ENCODE measurements around the gene RHOA.
"Not testable (repeated sequence)": the region's sequence is repeated elsewhere in the genome, so short reads cannot be mapped to it uniquely, and the experiment has no call there.

The RHOA gene

DNA sequence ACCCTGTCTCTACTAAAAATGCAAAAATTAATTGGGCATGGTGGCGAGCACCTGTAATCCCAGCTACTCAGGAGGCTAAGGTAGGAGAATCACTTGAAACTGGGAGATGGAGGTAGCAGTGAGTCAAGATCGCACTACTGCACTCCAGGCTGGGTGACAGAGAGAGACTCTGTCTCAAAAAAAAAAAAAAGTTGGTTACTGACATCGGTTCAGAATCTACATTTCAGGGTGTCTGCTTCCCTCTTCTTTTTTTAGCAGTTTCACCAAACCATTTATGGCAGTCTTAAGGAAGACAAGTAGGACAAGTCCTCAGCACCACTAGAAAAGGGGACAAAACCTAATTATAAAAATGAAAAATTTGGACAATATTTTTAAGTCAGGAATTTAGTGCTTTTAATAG, 68.6 kb downstream of the RHOA start:
- intact Hi-C loops (cut with micrococcal nuclease): loop anchor here (5.0 kb wide), 2 partner anchors 69 to 104 kb away; partner anchors contain the start of genes RHOA and TCTA
- no peaks in the 10 kb centered on the region for H3K9me3 Mint-ChIP-seq
- H3K4me3 Mint-ChIP-seq: peak overlapping the region; percentile 30
- no peaks in the 10 kb centered on the region for H3K27me3 Mint-ChIP-seq
- H3K36me3 Mint-ChIP-seq (ENCODE audit: low read depth): peaks cover 17% of the 10 kb centered on the region
- peak overlapping the region; percentile 98 for H3K27ac Mint-ChIP-seq
- peaks cover 70% of the 10 kb centered on the region for H3K4me1 Mint-ChIP-seq (ENCODE audit: low read depth)

DNA sequence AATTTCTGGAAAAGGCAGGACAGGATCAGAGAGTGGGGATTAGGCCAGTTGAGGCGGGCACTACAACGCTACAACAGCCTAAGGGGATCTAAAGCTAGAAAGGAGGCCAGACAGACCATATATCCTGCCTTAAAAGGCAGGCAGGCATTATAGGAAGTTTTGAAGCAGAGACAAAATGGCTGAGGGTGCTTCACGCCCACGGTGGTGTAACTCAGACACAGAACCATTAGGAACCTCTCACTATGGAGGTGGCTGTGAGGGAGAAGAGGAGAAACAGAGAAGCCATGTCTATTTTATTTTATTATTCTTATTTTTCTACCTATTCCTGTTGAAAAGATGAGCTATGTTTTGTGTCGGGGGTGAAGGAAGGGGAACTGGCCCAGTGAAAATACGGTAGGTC, 69.8 kb downstream of the RHOA start:
- peaks cover 68% of the 10 kb centered on the region for H3K4me1 Mint-ChIP-seq (ENCODE audit: low read depth)
- H3K4me3 Mint-ChIP-seq: no peak overlapping the region
- no peaks in the 10 kb centered on the region for H3K27me3 Mint-ChIP-seq
- H3K9me3 Mint-ChIP-seq: no peaks in the 10 kb centered on the region
- peaks cover 21% of the 10 kb centered on the region for H3K36me3 Mint-ChIP-seq (ENCODE audit: low read depth)
- peak overlapping the region; percentile 98 for H3K27ac Mint-ChIP-seq
- intact Hi-C loops (cut with micrococcal nuclease): loop anchor here (5.0 kb wide), 2 partner anchors 70 to 105 kb away; partner anchors contain the start of genes RHOA and TCTA

DNA sequence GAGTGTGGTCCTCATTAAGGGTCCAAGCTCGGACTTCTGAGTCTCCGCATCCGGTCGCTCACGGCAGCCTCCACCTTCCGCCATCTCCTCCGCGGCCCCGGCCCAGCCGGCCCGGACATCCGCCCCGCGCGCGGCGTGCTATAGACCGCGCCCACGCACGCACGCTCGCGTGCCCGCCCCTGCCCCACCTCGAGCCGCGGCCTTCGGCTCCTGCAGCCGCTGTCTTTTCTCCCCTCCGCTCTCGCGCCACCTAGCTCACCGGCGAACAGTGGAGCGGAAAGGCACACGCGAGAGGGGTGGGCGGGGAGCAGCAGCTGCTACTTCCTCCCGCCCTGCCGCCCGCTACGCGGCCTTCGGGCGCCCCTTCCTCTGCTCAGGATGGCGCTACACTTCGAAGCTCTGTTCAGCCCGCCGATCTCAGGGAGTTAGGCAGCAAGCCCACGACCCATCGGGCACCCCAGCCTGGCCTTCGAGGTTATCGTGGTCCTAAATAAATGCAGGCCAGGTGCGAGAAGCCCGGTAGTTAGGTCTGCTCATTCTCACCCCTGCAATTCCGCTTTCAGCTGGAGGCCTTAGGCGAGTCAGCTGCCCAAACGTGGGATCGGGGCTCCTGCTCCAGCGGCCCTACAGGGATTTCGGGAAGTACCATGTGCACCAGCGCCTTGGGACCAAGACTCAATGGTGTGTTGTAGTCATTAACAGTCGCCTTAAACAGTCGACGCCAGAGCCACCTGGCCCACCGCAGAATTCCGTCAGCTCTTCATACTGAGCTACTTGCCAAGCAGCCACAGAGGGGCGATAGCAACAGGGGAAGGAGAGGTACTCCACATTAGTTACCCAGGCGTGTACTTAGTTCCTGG, 71.6 kb downstream of the RHOA start, which contains the start of gene USP4:
USP4 (minus strand) TSS at position 113 of the 860 bp plus-strand sequence; CDS start at position 84, 29 bp downstream.
- Mint-ChIP-seq H3K27ac (peak within 1 kb of the TSS; percentile 98), H3K4me1 (ENCODE audit: low read depth) (peaks cover 60% of the 10 kb centered on the region)

DNA sequence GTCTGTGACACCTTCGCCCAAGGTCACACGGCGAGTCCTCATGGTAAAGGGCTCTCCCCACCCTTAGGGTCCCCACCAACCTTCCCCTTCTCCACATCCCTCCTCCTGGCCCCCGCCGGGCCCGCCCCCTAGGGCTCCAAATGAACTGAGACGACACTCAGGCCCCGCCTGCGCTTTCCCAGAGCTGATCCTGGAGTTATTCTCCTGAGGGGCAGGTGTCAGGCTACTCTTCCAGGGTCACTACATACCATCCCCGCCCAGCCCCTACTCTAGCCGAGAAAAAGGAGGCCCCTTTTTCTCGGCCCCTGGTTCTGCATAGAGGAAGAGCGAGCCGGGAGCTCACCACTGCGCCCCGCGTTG, 72.2 kb downstream of the RHOA start:
- no peaks in the 10 kb centered on the region for H3K9me3 Mint-ChIP-seq
- peak overlapping the region; percentile 98 for H3K27ac Mint-ChIP-seq
- H3K36me3 Mint-ChIP-seq (ENCODE audit: low read depth): peaks cover 45% of the 10 kb centered on the region
- intact Hi-C loops (cut with micrococcal nuclease): loop anchor here (5.0 kb wide), 1 partner anchor 33 kb away; no protein-coding TSS in a partner anchor
- no peaks in the 10 kb centered on the region for H3K27me3 Mint-ChIP-seq
- H3K4me3 Mint-ChIP-seq: peak overlapping the region; percentile 98
- H3K4me1 Mint-ChIP-seq (ENCODE audit: low read depth): peaks cover 57% of the 10 kb centered on the region

More for the DNA sequence above, 71.6 kb downstream of the RHOA start, which contains the start of gene USP4:
- intact Hi-C loops (cut with micrococcal nuclease): loop anchor here (1.0 to 5.0 kb wide), 4 partner anchors 18 to 107 kb away; partner anchors contain the start of genes GPX1, RHOA and TCTA
- H3K27me3 Mint-ChIP-seq: no peaks in the 10 kb centered on the region
- peaks cover 39% of the 10 kb centered on the region for H3K36me3 Mint-ChIP-seq (ENCODE audit: low read depth)
- H3K9me3 Mint-ChIP-seq: no peaks in the 10 kb centered on the region
- H3K4me3 Mint-ChIP-seq: peak within 1 kb of the TSS; percentile 98

DNA sequence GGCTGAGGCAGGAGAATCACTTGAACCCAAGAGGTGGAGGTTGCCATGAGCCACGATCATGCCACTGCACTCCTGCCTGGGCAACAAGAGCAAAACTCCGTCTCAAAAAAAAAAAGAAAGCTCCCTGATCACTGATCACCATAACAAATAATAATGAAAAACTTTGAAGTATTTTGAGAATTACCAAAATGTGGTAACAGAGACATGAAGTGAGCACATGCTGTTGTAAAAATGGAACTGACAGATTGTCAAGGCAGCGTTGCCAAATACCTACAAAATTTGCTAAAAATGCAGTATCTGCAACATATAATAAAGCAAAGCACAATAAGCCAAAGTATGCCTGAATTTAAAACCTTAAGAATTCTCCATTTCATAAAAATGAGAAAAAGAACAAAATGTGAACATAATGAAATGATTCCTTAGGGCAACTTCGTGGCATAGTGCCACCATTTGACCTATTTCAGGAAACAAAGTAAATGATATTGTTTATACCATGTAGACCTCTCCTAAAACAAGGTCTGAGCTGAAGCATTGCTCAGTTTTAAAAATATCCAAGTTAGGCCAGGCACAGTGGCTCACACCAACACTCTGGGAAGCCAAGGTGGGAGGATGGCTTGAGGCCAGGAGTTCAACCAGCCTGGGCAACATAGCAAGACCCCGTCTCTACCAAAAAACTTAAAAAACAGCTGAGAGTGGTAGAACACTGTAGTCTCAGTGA, 77.7 kb downstream of the RHOA start:
- Mint-ChIP-seq H3K27me3 (no peaks in the 10 kb centered on the region), H3K4me1 (ENCODE audit: low read depth) (peaks cover 34% of the 10 kb centered on the region), H3K9me3 (no peaks in the 10 kb centered on the region), H3K36me3 (ENCODE audit: low read depth) (peaks cover 91% of the 10 kb centered on the region), H3K4me3 (no peak overlapping the region), H3K27ac (peak overlapping the region; percentile 75)
- intact Hi-C loops (cut with micrococcal nuclease): no loop called here

DNA sequence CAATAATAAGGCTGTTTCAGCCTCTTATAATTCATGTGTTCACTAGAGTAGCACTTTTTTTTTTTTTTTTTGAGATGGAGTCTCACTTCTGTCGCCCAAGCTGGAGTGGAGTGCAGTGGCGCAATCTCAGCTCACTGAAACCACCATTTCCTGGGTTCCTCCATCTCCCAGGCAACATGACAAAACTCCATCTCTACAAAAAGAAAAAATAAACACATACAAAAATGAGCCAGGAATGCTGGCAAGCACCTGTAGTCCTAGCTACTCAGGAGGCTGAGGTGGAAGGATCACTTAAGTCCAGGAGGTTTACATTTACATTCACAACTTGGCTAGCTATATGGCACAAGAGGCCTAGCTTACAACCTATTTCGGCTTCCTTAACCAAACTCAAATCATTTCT, 78.7 kb downstream of the RHOA start:
- peaks cover 91% of the 10 kb centered on the region for H3K36me3 Mint-ChIP-seq (ENCODE audit: low read depth)
- no peaks in the 10 kb centered on the region for H3K9me3 Mint-ChIP-seq
- peaks cover 24% of the 10 kb centered on the region for H3K4me1 Mint-ChIP-seq (ENCODE audit: low read depth)
- H3K27me3 Mint-ChIP-seq: no peaks in the 10 kb centered on the region
- no peak overlapping the region for H3K4me3 Mint-ChIP-seq
- peak overlapping the region; percentile 75 for H3K27ac Mint-ChIP-seq
- intact Hi-C loops (cut with micrococcal nuclease): no loop called here

DNA sequence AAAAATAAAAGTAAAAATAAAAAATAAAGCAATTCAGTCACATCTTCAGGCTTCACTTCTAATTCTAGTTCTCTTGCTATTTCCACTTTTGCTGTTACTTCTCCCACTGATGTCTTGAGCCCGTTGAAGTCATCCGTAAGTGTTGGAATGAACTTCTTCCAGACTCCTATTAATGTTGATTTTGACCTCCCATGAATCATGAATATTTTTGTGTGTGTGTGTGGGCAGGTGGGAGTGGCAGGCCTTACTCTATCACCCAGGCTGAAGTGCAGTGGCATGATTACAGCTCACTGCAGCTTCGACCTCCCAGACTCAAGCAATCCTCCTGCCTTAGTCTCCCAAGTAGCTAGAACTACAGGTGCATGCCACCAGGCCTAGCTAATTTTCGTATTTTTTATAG, 82.6 kb downstream of the RHOA start:
- Mint-ChIP-seq H3K4me3 (no peak overlapping the region), H3K4me1 (ENCODE audit: low read depth) (peaks cover 13% of the 10 kb centered on the region), H3K27me3 (no peaks in the 10 kb centered on the region), H3K9me3 (no peaks in the 10 kb centered on the region), H3K27ac (no peak overlapping the region), H3K36me3 (ENCODE audit: low read depth) (peaks cover 99% of the 10 kb centered on the region)
- intact Hi-C loops (cut with micrococcal nuclease): no loop called here

DNA sequence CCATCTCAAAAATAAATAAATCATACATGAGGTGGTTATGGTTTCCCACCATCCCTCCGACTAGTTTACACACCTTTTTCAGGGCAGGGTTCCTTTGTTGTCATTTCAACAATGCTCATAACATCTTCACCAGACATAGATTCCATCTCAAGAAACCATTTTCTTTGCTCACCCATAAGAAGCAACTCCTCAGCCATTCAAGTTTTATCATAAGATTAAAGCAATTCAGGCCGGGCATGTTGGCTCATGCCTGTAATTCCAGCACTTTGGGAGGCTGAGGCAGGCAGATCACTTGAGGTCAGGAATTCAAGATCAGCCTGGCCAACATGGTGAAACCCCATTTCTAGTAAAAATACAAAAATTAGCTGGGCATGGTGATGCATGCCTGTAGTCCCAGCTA, 83.4 kb downstream of the RHOA start:
- H3K27ac Mint-ChIP-seq; H3K27me3 Mint-ChIP-seq; intact Hi-C loops (cut with micrococcal nuclease); H3K9me3 Mint-ChIP-seq; H3K4me3 Mint-ChIP-seq; H3K4me1 Mint-ChIP-seq (ENCODE audit: low read depth): not testable (repeated sequence)
- peaks cover 99% of the 10 kb centered on the region for H3K36me3 Mint-ChIP-seq (ENCODE audit: low read depth)

DNA sequence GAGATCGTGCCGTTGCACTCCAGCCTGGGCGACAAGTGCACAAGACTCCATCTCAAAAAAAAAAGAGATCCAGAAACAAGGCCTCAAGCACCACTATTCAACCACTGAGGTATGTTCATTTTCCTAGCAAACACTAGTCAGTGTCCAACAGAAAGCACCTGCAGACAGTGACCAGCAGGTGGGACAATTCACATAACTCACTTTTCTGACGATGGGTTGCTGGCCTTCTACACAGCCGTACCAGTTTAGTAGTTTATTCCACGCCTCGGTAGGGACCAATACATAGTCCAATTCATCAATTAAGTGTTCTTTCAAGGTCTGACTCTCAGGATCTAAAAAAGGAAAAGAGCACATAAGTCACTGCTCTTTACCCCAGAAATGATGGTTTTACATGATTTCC, 84.3 kb downstream of the RHOA start:
- H3K27me3 Mint-ChIP-seq: no peaks in the 10 kb centered on the region
- no peak overlapping the region for H3K27ac Mint-ChIP-seq
- peaks cover under 1% of the 10 kb centered on the region for H3K4me1 Mint-ChIP-seq (ENCODE audit: low read depth)
- H3K36me3 Mint-ChIP-seq (ENCODE audit: low read depth): peaks cover 99% of the 10 kb centered on the region
- intact Hi-C loops (cut with micrococcal nuclease): no loop called here
- no peaks in the 10 kb centered on the region for H3K9me3 Mint-ChIP-seq
- H3K4me3 Mint-ChIP-seq: no peak overlapping the region

DNA sequence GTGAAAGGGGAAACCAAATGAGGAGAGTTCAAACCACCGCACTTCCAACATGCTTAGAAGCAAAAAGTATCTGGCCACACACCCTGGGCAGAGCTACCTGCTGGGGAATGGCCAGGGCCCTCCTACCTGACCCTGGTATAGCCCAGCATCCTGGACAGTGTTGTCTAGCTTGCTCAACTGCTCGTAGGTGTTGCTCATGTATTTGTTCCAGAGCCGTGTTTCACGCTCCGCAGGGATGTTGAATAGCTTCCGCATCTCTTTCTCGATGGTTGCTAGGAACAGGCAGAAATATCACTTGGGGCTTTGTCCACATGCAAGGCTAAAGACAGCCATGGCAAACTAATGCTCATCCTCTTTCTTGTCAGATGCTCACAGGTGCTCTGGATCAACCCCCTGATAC, 87.0 kb downstream of the RHOA start:
- Mint-ChIP-seq H3K27me3 (no peaks in the 10 kb centered on the region), H3K4me3 (no peak overlapping the region), H3K4me1 (ENCODE audit: low read depth) (no peaks in the 10 kb centered on the region), H3K9me3 (no peaks in the 10 kb centered on the region), H3K27ac (no peak overlapping the region), H3K36me3 (ENCODE audit: low read depth) (peaks cover 99% of the 10 kb centered on the region)
- intact Hi-C loops (cut with micrococcal nuclease): no loop called here

DNA sequence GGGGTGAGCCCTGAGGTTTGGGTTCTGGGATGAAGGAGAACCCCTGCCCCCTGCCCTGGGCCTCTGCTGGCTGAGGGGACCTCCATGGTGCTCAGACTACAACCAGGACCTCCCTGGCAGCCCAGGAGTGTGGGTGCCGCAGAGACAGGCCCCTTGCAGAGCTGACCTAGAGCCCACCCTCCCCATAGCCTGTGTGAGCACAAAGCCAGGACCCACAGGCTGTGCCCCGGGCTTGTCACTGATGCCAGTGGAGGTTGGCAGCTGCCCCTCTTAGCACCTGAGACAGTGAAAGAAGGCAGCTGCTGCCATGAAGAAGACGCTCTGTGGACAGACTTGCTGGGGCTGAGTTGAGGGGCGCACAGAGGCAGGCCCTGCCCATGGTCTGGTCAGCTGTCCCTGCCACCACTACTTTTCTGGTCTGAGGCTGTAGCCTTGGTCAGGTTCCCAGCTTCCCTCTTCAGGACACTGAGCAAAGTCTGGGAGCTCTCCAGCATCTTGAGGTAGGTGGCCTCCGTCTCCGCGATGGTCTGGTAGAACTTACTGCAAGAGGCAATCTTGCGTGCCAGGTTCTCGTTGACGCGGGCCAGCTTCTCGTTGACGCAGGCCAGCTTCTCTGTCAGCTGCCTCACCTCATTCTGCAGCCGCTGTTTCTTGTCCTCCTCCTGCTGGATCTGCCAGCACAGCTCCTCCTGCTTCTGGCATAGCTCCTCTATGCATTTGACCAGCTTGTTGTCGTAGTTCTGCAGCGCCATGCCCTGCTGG, 94.9 kb downstream of the RHOA start:
- H3K9me3 Mint-ChIP-seq: no peaks in the 10 kb centered on the region
- no peaks in the 10 kb centered on the region for H3K4me1 Mint-ChIP-seq (ENCODE audit: low read depth)
- intact Hi-C loops (cut with micrococcal nuclease): loop anchor here (10.0 kb wide), 1 partner anchor 58 kb away; no protein-coding TSS in a partner anchor
- no peaks in the 10 kb centered on the region for H3K27me3 Mint-ChIP-seq
- H3K27ac Mint-ChIP-seq: no peak overlapping the region
- H3K4me3 Mint-ChIP-seq: no peak overlapping the region
- H3K36me3 Mint-ChIP-seq (ENCODE audit: low read depth): peaks cover 93% of the 10 kb centered on the region

DNA sequence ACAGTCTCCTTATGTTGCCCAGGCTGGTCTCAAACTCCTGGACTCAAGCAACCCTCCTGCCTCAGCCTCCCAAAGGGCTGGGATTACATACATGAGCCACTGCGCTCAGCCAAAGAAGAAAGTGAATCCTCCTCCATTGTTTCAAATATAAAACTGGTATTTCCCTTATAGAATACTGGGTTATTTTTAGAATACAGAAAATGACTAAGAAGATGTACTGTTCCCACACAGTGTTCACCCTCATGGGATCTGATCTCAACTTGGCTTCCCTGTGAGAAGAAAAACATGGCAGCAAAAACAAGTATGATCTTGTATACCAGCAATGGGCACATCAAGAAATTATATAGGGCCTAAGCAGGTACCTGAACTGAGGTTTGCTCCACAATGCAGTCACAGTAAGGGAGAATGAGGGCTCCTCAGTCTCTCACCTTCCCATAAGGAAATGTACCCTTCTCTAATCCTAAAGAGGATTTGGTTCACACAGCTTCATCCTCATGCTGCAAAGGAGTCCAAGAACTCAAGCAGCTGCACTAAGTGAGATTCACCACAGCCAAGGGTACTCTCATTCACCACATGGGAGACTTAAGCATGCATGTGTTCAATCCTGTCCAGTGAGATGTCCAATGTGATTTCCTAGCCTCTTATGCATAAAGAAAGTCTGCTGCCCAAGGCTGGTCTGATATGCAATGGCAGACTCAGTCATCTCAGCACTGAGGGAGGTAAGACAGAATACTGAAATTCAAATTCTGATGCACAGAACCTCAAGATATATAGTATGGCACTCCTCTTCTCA, 97.7 kb downstream of the RHOA start:
- Mint-ChIP-seq H3K27ac (no peak overlapping the region), H3K9me3 (no peaks in the 10 kb centered on the region), H3K4me1 (ENCODE audit: low read depth) (peaks cover 6% of the 10 kb centered on the region), H3K4me3 (no peak overlapping the region), H3K36me3 (ENCODE audit: low read depth) (peaks cover 93% of the 10 kb centered on the region), H3K27me3 (no peaks in the 10 kb centered on the region)
- intact Hi-C loops (cut with micrococcal nuclease): loop anchor here (10.0 kb wide), 1 partner anchor 61 kb away; no protein-coding TSS in a partner anchor

DNA sequence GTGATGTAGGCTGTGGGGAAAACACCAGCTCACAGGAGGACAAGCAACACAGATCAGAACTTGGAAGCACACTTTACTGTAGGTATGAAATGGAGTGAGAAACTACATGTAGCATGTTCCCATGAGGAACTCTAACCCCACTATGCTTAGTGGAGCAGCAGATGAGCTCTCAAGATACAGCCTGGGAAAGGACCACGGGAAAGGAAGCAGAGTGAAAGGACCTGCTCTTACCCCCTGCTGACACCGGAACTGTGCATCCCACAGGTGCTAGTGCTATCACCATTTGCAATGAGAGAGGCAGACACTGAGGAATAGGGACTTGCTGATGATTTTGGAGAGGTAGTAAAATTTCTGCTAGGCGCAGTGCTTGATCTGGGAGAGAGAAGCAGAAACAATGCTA, 100.5 kb downstream of the RHOA start:
- H3K4me3 Mint-ChIP-seq: no peak overlapping the region
- intact Hi-C loops (cut with micrococcal nuclease): loop anchor here (10.0 kb wide), 1 partner anchor 64 kb away; no protein-coding TSS in a partner anchor
- peaks cover 93% of the 10 kb centered on the region for H3K36me3 Mint-ChIP-seq (ENCODE audit: low read depth)
- H3K27ac Mint-ChIP-seq: no peak overlapping the region
- peaks cover 6% of the 10 kb centered on the region for H3K4me1 Mint-ChIP-seq (ENCODE audit: low read depth)
- H3K27me3 Mint-ChIP-seq: no peaks in the 10 kb centered on the region
- H3K9me3 Mint-ChIP-seq: no peaks in the 10 kb centered on the region

Data from dendritic cell treated with granulocyte-macrophage colony-stimulating factor and Interleukin-4, amounts not matched to agents 40 ng/mL and 50 ng/mL, for 4 days (primary cell).